DOHH2 (cell line): ENCODE results near the gene DACT2.

Source experiments
- H3F3A ChIP-seq: fragments of 200-600 bp; sonication (generic), shearing (Covaris generic); 2 replicates; pipeline ENCODE4 v1.6.0; 2016; ENCODE audit warnings: antibody characterized with exemption, mild to moderate bottlenecking; ENCODE audit not compliant: control insufficient read depth, insufficient read depth
- H3K27ac ChIP-seq: fragments of 200-600 bp; sonication (generic); 2 replicates; pipeline ENCODE4 v1.5.1; 2014; ENCODE audit warnings: low read depth, mild to moderate bottlenecking, low read length, moderate library complexity
- H3K27me3 ChIP-seq: fragments of 200-600 bp; sonication (generic); 2 replicates; pipeline ENCODE4 v1.6.1; 2014; ENCODE audit warnings: mild to moderate bottlenecking, low read length, mixed read lengths; ENCODE audit not compliant: control insufficient read depth
- H3K36me3 ChIP-seq: fragments of 200-600 bp; sonication (generic); 2 replicates; pipeline ENCODE4 v1.6.1; 2014; ENCODE audit warnings: mild to moderate bottlenecking, low read length, moderate library complexity, mixed read lengths; ENCODE audit not compliant: control insufficient read depth
- H3K4me1 ChIP-seq: fragments of 200-600 bp; sonication (generic); 2 replicates; pipeline ENCODE4 v1.6.1; 2014; ENCODE audit warnings: mild to moderate bottlenecking, low read length, mixed read lengths; ENCODE audit not compliant: control insufficient read depth
- H3K4me2 ChIP-seq: fragments of 200-600 bp; sonication (generic); 2 replicates; pipeline ENCODE4 v1.6.0; 2014; ENCODE audit warnings: mild to moderate bottlenecking, low read length, moderate library complexity
- H3K4me3 ChIP-seq: fragments of 200-600 bp; sonication (generic); 2 replicates; pipeline ENCODE4 v1.5.1; 2014; ENCODE audit warnings: mild to moderate bottlenecking, low read length, mixed read lengths
- H3K79me2 ChIP-seq: fragments of 200-600 bp; sonication (generic); 2 replicates; pipeline ENCODE4 v1.6.1; 2014; ENCODE audit warnings: mild to moderate bottlenecking, low read length, mixed read lengths; ENCODE audit not compliant: control insufficient read depth
- H3K9me2 ChIP-seq: fragments of 200-600 bp; sonication (generic); replicated peaks from 2 replicates; pipeline ENCODE4 v1.6.1; 2014; ENCODE audit warnings: mild to moderate bottlenecking, low read length, mixed read lengths; ENCODE audit not compliant: control insufficient read depth
- H3K9me3 ChIP-seq: fragments of 200-600 bp; sonication (generic); 2 replicates; pipeline ENCODE4 v1.6.1; 2014; ENCODE audit warnings: antibody characterized with exemption, low read length, mixed read lengths; ENCODE audit not compliant: control insufficient read depth, insufficient read depth
- H4K20me1 ChIP-seq: fragments of 200-600 bp; sonication (generic); 2 replicates; pipeline ENCODE4 v1.6.0; 2014; ENCODE audit warnings: low read depth, mild to moderate bottlenecking, antibody characterized with exemption, low read length, moderate library complexity; ENCODE audit not compliant: control insufficient read depth, insufficient read depth
- CTCF ChIP-seq: fragments of 200-600 bp; sonication (generic); IDR thresholded peaks from one replicate; pipeline ENCODE4 v1.5.1; 2014; ENCODE audit warnings: antibody characterized with exemption, mild to moderate bottlenecking, low read depth, low read length; ENCODE audit not compliant: poor library complexity, severe bottlenecking
- EZH2phosphoT487 ChIP-seq: fragments of 200-600 bp; sonication (generic); IDR thresholded peaks from 2 replicates; pipeline ENCODE4 v1.6.1; 2017; ENCODE audit warnings: borderline replicate concordance, mild to moderate bottlenecking, antibody characterized with exemption, low read length, moderate library complexity, mixed read lengths

Gene DACT2

GRCh38 chr6:168318579-168319278 is 848 bp downstream of the DACT2 start:
- peaks cover 5% of the 10 kb centered on the region; the same call in 1 of the 2 replicates for H3K9me3 ChIP-seq
- no peaks in the 10 kb centered on the region for H4K20me1 ChIP-seq
- no peaks in the 10 kb centered on the region for H3K27me3 ChIP-seq
- H3K4me3 ChIP-seq: no peak overlapping the region
- H3K36me3 ChIP-seq: no peaks in the 10 kb centered on the region
- no peaks in the 10 kb centered on the region for H3K9me2 ChIP-seq
- no peaks in the 10 kb centered on the region for H3F3A ChIP-seq
- no peaks in the 10 kb centered on the region for H3K4me1 ChIP-seq
- H3K4me2 ChIP-seq: no peak overlapping the region
- H3K79me2 ChIP-seq: no peaks in the 10 kb centered on the region
- TF ChIP-seq EZH2phosphoT487: no peak
- TF ChIP-seq CTCF: no peak
- no peak overlapping the region for H3K27ac ChIP-seq

DNA sequence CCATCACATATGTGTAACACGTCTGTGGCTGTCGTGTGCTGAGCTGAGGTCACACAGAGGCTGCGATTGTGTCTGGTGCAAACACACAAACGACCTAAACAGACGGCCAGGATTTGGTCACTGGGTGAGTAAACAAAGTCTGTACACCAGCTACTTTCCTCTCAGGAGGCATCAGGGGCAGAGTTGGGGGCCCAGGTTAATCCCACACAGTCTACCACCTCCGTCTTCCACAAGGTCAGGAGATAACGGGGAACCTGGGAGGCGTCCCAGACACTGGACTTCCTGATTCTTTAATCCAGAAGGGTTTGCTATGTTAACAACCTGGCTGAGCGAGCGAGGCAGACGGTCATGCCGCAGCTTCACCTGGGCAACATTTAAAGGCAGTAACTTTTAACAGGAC is 1.5 kb downstream of the DACT2 start:
- H3K36me3 ChIP-seq: no peaks in the 10 kb centered on the region
- H3K27me3 ChIP-seq: no peaks in the 10 kb centered on the region
- no peaks in the 10 kb centered on the region for H3K9me2 ChIP-seq
- no peak overlapping the region for H3K4me3 ChIP-seq
- no peaks in the 10 kb centered on the region for H4K20me1 ChIP-seq
- TF ChIP-seq CTCF: no peak
- H3K4me2 ChIP-seq: no peak overlapping the region
- H3K9me3 ChIP-seq: peaks cover 5% of the 10 kb centered on the region; the same call in 1 of the 2 replicates
- H3K79me2 ChIP-seq: no peaks in the 10 kb centered on the region
- no peak overlapping the region for H3K27ac ChIP-seq
- no peaks in the 10 kb centered on the region for H3K4me1 ChIP-seq
- no peaks in the 10 kb centered on the region for H3F3A ChIP-seq

DNA sequence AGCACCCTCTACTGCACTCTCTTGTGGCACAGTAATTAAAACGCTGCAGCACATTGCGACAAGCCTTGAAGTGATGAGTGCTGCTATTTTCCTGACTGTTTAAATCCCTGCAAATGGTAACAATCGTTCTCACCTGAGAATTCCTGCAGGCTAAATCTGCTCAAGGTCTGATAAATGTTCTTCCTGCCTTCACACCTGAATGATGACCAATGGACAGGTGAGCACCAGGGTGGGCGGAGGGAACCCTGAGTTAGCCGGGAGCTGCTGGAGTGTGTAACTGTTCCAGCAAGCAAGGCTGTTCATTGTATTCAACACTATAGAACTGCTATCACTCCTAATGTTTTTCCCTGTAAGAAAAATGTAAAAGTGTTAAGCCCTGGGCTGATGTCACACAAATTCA is 4.0 kb downstream of the DACT2 start:
- Histone ChIP-seq H3F3A (no peaks in the 10 kb centered on the region), H3K27ac (no peak overlapping the region), H3K36me3 (no peaks in the 10 kb centered on the region), H3K4me2 (no peak overlapping the region), H3K79me2 (no peaks in the 10 kb centered on the region), H3K9me2 (no peaks in the 10 kb centered on the region), H3K27me3 (no peaks in the 10 kb centered on the region), H3K4me3 (no peak overlapping the region), H4K20me1 (no peaks in the 10 kb centered on the region), H3K4me1 (no peaks in the 10 kb centered on the region), H3K9me3 (peaks cover 5% of the 10 kb centered on the region; the same call in 1 of the 2 replicates)
- no peak for TF ChIP-seq EZH2phosphoT487
- TF ChIP-seq CTCF: no peak
